GM18499 (cell line): ENCODE results near the gene B4GALT7.
"Not testable (repeated sequence)": the region's sequence is repeated elsewhere in the genome, so short reads cannot be mapped to it uniquely, and the experiment has no call there.

ENCODE experiments used
- ATAC-seq: cut with Tn5 transposase; IDR thresholded peaks from one replicate; pipeline ENCODE4 v1.9.1; 2021; ENCODE audit warnings: moderate number of reproducible peaks; ENCODE audit not compliant: insufficient read depth, unreplicated experiment

Gene B4GALT7, protein sequence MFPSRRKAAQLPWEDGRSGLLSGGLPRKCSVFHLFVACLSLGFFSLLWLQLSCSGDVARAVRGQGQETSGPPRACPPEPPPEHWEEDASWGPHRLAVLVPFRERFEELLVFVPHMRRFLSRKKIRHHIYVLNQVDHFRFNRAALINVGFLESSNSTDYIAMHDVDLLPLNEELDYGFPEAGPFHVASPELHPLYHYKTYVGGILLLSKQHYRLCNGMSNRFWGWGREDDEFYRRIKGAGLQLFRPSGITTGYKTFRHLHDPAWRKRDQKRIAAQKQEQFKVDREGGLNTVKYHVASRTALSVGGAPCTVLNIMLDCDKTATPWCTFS

DNA sequence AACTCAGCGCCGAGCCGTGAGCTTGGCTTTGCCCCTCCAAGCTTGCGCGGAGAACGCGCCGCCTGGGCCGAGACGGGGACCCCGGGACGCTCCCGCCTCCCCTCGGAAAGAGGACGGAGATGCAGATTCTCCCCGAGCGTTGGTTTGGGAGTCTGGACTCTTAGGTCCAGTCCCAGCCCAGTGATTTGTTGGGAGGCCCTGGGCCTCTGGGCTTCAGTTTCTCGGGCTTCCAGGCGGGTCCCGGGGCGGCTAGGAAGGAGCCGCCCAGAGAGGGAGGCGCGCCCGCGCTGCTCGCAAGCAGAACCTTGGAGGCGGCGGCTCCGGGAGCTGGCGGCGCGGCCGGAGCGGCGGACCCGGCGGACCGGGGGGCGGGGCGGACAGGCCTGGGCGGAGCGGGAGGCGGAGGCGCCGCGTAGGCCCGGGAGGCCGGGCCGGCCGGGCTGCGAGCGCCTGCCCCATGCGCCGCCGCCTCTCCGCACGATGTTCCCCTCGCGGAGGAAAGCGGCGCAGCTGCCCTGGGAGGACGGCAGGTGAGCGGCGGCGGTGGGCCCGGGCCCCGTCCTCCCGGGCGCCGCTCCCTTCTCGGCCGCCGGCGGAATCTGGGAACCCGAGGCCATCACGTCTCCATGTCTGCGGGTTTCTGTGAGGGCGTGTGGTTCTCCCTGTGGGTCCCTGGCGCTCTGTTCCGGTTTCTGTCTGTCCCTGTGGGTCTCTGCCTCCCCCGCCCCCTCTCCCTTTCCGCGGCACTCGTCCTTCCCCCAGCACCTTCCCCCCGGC, at the start of gene B4GALT7:
Gene B4GALT7, plus strand, starts transcription at position 402 of the 777 bp plus-strand sequence. Its CDS starts 79 bp downstream, at position 481.
- peak; percentile 52 for ATAC-seq

DNA sequence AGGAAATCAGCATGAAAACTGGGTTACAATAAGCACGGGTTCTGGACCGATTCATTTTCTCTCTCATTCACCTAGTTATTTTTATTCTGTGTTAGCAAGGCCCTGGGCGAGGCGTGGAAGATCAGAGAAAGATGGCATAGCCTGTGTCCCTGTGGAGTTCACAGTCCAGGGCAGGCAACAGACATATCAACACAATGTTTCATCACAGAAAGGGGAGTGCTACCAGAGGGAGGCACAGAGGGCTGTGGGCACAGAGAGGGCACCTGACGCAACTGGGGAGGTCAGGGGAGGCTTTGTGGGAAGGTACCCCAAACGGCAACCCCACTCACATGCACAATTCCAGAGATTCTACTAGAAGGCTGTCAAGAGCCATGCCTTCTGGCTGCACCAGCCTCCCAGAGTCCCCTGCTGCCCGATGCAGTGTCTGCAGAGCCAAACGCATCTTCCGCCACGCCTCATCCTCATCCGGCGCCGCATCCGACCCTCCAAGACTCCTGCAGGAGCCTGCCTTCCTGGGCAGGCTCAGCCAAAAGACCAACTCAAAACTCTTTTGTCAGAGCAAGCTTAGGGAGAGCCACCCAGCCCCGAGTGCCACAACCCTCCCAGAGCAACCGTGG, 47.0 kb upstream of the B4GALT7 start:
- ATAC-seq = no peak

DNA sequence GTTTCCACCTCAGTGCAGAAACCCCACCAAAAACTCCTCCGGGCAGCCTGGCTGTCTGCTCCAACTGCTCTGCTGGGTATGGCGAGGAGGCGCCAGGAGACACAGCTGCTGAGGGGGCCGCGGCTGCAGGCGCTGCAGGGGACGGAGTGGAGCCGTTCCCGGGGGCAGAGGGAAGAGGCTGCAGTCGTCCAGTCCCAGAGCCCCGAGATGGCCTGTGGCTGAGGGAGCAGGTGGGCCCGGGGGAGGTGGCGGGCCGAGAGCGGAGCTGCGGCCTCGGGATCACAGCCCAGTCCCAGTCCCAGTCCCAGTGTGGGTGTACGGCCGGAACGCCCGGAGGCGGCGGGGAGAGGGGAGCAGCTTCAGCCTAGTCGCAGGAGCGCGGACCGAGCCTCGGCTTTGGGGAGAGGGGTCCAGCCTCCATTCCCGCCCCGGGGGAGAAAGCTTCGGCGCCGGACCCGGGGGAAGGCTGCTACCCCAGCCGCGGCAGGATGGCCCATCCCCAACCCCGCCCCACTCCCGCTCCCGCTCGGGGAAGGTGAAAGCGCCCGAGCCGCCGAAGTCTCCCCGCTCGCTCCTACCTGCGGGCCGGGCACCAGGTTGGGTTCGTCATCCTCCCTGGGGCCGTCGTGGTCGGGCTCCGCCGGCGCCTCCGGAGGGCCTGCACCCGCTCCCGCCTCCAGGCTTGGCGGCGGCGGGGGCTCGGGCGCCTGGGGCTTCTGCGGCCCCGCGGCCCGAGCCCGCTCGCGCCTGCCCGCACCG, 46.1 kb upstream of the B4GALT7 start:
- peak; percentile 23 for ATAC-seq

DNA sequence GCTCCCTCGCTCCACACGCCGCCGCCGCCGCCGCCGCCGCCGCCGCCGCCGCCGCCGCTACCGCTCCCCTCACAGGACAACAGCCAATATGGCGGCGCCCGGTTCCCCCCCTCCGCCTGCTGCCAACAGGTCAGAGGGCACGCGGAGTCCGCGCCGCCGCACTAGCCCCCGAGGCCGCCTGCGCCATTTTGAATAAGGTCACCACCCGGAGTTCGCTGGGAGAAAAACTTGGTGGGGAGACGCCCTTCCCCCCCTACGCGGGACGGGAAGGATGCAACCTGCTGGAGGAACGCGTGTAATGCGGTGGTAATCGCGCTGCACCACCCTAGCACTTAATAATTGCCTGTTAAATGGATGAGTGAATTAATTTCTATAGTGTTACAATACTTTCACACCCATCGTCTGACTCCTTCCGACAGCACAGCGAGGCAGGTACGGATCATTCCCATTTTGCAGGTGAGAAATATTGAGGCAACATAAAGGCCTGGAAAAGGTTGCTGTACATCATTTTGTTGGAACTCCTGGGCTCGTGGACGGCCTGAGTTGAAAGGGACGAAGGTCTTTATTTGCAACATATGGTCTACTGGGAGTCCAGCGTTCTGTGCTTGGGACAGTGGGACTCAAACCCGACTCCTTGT, 45.3 kb upstream of the B4GALT7 start, which contains the start of gene FAM193B:
Gene FAM193B, minus strand, starts transcription at position 90 of the 638 bp plus-strand sequence. CDS start 105 bp downstream, outside the sequence.
- peak; percentile 53 for ATAC-seq

DNA sequence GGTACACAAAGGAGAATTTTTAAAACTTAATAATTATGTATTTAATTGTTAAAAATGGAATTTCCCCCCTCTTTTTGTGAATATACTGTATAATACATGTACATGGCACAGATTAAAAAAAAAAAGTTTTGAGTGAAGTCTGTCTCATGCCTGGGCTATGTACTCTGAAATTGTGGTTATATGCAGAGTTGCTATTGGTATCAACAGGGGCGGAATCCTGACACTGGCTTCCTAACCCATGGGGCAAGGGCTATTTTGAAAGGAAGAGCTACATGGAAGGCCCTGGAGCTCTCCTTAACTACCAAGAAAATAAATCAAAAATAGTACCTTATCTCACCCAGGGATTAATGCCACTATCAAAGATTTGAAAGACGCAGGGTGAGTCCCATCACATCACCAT, 44.7 kb upstream of the B4GALT7 start:
- no peak for ATAC-seq

DNA sequence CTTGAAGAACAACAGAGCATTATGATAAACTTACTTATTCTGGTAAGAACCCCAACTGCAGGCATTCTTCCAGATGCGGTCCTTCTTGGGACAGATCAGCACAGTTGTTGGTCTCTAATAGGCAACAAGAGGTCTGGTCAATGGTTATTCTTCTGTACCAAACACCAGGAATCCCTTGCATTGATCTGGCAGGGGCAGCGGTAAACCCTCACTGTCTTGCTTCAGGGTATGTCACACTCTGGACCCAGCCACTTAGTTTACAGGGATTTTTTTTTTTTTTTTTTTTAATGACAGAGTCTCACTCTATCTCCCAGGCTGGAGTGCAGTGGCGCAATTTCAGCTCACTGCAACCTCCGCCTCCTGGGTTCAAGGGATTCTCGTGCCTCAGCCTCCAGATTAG, 44.3 kb upstream of the B4GALT7 start:
- ATAC-seq = no peak

DNA sequence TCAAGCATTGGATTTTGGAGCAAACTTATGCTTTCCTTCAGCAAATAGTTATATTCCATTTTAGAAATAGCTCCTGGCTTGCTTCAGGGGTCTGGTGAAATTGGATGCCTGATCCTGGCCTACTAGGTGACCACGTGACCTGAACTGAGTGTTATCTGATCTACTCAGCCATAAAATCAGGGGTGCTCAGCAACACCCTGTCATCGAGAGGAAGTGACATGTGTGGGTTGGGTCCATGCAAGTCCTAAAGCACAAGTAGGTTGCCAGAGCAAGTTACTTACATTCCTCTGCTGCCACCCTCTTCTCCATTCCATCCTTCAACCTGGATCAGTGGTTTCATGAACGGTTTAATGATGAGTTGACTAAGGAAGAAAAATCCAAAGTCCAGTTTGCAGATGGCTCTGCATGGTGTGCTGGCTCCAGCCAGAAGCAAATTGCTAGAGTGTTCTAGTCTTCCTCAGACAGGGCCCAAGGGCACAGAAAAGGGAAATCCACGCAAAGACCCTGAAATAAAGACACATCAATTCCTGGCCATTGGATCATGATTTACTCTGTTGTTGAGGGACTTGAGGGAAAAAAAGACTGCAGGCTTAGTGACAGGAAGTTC, 42.8 kb upstream of the B4GALT7 start:
- no peak for ATAC-seq

DNA sequence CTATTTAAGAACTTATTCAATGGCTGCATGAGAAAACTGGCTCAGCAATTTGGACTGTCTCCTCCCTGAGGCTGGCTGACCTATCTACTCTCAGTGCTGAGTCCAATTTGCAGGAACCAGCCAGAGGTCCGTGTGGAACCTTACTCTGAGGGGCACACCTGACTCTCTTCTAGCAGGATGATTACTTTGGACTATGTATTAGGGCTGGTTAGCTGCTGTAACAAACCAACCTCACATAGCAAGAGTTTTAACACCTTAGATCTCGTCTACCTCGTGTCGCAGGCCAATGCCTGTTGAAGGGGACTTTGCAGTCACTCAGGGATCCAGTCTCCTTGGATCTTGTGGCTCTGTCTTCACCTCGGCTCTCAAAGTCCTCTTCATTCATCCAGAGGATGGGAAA, 42.1 kb upstream of the B4GALT7 start:
- no peak for ATAC-seq

DNA sequence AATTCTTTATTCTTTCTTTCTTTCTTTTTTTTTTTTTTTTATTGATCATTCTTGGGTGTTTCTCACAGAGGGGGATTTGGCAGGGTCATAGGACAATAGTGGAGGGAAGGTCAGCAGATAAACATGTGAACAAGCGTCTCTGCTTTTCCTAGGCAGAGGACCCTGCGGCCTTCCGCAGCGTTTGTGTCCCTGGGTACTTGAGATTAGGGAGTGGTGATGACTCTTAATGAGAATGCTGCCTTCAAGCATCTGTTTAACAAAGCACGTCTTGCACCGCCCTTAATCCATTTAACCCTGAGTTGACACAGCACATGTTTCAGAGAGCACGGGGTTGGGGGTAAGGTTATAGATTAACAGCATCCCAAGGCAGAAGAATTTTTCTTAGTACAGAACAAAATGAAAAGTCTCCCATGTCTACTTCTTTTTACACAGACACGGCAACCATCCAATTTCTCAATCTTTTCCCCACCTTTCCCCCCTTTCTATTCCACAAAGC, 40.4 kb upstream of the B4GALT7 start:
- not testable (repeated sequence) for ATAC-seq

DNA sequence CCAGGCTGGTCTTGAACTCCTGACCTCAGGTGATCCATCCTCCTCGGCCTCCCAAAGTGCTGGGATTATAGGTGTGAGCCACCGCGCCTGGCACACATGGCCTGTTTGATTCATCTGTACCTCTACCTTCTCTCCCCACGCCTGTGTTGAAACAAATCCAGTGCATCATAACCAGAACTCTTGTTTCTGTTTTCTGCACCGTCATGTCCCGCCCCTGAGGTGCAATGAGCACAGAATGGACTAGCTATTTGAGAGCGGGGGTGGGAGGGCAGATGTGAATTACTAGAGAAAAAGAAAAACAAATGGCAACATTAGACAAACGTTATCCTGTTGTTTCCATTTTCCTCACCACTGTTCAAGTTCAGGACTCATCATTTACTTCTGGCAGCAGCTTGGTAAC, 34.9 kb upstream of the B4GALT7 start:
- no peak for ATAC-seq

DNA sequence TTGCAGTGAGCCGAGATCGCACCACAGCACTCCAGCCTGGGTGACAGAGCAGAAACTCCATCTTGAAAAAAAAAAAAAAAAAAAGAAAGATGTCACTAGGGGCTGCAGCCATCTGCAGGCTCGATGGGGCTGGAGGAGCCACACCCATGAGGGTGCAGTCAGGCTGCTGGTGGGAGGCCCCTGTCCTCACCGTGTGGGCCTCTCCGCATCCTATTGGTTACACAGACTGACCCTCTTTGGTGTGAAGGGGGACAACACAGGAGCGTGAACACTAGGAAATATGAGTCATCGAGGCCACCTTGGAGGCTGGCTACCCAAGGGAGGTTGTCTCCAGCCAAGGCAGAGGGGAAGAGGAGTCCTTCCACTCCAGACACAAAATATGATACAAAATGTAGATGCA, 31.6 kb upstream of the B4GALT7 start:
- ATAC-seq = no peak

DNA sequence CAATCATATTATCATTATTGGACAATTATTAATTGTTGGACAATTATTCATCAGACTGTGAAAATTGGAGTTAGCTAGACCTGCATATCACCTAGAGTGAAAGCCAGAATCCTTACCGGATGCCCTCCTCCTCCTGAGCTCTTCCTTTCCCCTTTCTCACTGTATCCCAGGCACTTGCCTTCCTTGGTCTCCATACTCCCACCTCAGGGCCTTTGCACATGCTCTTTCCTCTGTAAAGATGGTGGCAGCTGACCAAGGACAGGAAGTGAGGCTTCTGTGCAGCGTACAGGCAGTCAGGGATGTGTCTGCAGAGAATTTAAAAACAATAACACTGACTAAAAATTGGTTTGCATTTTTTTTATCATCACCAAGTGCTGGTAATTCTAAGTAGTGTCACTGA, 30.0 kb upstream of the B4GALT7 start:
- no peak for ATAC-seq

DNA sequence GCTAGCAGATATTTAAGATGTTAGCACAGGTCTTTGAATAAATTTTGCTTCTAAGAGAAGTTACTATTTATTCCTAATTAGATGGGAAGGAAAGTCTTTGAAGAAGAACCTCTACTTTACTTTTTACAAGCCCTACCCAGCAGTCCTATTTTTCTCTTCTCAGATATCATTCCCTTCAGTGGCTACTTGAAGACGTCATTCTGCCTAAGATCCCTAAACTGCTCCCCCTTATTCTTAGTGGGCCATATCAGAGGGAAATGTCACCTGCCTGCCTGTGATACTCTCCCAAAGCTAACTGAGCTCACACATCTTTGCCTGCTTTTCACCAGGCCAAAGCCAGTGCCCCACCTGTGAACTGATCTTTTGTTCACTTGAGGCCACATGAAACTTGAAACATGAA, 24.4 kb upstream of the B4GALT7 start:
- ATAC-seq = no peak

DNA sequence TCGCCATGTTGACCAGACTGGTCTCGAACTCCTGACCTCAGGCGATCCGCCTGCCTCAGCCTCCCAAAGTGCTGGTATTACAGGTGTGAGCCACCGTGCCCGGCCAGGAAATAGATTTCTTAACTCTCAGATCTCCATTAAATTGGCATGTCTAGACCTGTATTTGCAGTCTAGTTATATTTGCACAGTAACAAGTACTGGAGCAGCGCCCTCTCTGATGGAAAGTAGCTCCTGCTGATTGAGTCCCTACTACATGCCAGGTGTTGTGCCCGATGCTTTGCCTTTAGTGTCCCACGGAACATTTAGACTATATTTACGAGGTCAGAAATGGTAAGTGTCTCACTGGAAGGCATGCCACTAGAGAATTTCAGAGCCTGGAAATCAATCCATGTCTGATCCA, 23.8 kb upstream of the B4GALT7 start:
- no peak for ATAC-seq

DNA sequence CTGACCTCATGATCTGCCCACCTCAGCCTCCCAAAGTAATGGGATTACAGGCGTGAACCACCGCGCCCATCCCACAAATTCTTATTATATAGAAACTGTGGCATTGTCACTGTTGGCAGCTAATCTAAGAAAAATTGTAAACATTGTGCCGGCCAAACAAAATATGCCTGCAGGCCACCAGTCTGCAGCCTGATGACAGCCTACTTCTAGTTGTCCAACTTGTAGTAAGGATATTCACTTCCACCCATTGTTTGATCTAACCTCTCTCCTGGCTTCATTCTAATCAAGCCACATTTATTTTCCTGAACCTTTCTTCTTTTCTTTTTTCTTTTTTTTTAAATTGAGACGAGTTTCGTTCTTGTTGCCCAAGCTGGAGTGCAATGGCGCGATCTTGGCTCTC, 21.6 kb upstream of the B4GALT7 start:
- no peak for ATAC-seq

DNA sequence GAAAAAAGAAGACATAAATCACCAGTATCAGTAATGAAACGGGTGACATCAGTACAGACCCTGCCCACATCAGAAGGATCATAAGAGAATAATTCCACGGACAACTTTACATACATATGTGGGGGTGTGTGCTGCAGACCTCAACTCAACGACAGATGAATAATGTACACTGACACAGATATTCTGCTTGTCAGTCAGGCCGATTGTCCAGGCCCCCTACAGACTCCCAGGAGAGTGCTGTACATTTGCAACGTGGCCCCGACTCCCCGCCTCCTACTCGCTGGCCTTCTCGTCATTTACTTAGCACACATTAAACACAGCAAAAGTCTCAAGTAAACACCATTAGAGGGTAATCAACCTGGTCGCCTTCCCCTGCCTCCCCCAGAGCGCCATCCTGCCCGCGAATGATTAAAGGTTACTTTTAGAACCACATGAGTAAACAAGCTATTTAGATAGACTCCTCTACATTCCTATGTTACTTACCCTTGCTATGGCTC, 11.5 kb upstream of the B4GALT7 start:
- no peak for ATAC-seq

DNA sequence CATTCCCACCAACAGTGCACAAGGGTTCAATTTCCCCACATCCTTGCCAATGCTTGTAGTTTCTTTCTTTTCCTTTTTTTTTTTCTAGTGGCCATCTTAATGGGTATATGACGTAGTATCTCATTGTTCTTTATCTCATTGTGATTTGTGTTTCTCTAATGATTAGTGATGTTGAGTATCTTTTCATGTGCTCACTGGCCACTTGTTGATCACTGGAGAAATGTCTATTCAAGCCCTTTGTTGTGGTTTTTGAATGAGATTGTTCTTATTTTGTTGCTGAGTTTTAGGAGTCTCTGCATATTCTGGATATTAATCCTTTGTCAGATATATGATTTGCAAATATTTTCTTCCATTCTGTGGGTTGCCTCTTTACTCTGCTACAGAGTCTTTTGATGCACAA, 9.5 kb upstream of the B4GALT7 start:
- ATAC-seq = no peak

DNA sequence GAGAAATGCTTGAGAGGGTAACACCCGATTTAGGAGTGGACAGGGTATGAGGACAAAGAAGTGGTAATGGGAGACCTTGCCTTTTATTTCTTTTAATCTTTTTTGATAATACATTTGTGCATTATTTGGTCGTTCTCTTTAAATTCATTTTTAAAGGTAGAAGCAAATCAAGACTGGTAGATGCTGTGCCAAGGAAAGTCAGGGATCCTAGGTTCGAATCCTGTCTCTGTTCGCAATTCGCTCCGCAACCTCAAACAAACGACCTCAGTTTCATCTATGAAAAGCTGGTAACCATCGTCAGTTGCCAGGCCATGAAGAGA, 8.3 kb upstream of the B4GALT7 start:
- ATAC-seq = no peak

DNA sequence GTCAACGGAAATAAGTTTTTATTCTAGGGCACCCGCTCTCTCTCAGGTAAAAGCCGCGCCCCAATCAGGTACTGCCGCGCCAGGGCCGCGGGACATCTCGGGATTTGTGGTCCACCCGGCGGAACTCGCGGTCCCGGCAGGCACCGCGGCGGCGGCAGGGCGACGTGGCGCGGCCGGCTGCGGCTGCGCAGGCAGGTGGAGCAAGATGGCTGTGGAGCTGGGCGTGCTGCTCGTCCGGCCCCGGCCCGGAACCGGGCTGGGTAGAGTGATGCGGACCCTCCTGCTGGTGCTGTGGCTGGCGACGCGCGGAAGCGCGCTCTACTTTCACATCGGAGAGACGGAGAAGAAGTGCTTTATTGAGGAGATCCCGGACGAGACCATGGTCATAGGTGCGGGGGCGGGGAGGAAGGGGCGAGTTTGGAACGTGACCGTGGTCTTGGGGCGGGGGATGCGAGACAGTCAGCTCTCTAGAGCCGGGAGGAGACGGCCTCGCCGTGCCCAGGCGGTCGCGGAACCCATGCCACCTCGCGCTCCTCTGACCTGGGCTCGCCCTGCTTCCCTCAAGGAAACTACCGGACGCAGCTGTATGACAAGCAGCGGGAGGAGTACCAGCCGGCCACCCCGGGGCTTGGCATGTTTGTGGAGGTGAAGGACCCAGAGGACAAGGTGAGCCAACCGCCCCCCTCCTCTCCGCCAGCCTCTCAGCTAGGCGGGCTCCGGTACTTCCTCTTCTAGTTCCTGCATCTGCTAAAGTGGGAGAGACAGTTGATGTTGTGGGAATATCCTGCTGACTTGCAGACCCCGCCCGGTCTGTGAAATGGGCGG, 7.7 kb upstream of the B4GALT7 start, which contains the start of gene TMED9:
Gene TMED9, plus strand, starts transcription at position 194 of the 825 bp plus-strand sequence. Its CDS starts 12 bp downstream, at position 206.
- ATAC-seq = peak; percentile 72
